HG02852 (cell line): ENCODE results near the gene BCR.

Source experiments
- ATAC-seq: cut with Tn5 transposase; IDR thresholded peaks from one replicate; pipeline ENCODE4 v1.9.1; 2021; ENCODE audit warnings: mild to moderate bottlenecking, moderate library complexity; ENCODE audit not compliant: unreplicated experiment

BCR gene

DNA sequence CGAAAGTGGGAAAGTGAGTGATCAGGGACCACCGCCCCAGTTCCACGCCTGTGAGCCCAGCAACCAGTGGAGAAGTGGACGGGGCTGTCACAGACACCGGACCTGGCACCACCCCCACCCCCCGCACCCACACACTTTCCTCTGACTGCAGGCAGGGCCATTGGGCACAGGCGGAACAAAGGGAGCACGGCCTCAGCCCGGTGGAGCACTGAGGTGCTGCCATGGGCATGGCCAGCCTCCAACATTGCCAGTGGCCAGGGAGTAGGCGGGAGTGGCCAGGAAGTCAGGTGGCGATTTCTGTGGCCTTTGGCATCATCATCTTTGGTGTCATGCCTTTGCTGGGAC is 78.5 kb downstream of the BCR start:
- ATAC-seq, result no peak

- no peak for ATAC-seq
Measured at GRCh38 chr22:23259916-23260644, 79.8 kb downstream of the BCR start.

GRCh38 chr22:23260645-23261581 is 80.6 kb downstream of the BCR start:
- no peak for ATAC-seq

GRCh38 chr22:23261900-23262450 is 81.7 kb downstream of the BCR start:
- no peak for ATAC-seq

- no peak for ATAC-seq
Measured at GRCh38 chr22:23262518-23263332, 82.4 kb downstream of the BCR start.

DNA sequence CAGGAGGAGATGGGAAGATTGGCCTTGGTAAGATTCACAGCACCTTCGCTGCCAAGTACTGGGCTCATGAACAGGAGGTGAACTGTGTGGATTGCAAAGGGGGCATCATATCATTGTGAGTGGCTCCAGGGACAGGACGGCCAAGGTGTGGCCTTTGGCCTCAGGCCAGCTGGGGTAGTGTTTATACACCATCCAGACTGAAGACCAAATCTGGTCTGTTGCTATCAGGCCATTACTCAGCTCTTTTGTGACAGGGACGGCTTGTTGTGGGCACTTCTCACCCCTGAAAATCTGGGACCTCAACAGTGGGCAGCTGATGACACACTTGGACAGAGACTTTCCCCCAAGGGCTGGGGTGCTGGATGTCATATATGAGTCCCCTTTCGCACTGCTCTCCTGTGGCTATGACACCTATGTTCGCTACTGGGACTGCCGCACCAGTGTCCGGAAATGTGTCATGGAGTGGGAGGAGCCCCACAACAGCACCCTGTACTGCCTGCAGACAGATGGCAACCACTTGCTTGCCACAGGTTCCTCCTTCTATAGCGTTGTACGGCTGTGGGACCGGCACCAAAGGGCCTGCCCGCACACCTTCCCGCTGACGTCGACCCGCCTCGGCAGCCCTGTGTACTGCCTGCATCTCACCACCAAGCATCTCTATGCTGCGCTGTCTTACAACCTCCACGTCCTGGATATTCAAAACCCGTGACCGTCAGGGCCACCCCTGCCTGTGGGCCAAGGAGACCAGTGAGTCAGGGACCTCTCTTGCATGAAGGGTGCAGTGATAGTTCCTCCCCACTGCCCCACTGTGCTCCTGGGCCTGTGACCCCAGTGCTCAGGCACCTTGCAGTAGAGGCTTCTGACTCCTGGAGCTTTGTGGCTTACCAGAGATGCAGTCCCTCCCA is 83.6 kb downstream of the BCR start:
- no peak for ATAC-seq

DNA sequence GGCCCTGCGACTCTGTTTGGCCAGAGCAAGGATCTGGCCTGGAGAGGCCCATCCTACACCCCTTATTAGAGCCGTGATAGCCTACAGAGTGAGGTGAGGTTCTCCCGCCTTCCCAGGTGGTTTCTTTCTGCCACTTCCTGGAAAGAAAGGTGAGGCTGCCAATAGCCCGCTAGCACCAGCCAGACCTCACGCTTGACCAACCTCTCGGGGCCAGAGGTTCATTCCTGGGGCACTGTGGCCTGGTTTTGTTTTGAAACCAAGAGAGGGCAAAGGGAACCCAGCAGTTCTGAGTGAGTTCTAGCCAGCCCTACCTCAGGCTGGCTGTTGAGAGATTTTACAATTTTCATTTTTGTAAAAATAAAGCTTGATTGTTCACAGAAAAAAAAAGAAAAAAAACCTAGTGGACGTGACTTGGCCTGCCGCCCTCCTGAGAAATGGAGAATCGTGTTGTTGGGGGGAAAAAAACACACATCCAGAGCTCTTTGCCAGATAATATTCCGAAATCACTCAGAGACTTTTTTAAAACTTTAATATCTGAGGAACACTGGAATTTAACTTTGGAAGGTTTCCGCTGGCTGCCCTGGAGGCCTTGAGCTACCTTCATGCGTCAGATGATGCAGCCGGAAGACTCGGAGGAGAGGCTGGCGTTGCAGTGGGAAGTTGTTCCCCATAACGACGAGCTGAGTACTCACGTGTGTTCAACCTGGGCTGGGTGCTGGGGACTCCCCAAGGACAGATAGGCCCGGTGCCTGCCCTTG is 84.5 kb downstream of the BCR start:
- ATAC-seq, result no peak

DNA sequence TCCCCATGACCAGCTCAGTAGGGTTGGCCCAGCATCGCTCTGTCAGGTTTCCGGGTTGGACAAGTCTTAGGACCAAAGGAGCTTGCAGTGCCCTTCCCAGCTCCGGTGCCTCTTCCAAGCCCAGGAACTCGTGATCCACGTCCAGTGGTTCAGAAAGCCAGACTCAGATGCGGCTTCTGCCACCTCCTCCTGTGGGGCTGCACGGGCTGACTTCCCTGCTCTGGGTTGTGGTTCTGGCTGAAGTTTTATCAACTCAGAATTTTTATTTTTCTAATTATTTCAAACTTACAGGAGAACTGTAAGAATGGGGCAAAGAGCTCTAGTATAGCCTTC is 85.0 kb downstream of the BCR start:
- ATAC-seq, result no peak

DNA sequence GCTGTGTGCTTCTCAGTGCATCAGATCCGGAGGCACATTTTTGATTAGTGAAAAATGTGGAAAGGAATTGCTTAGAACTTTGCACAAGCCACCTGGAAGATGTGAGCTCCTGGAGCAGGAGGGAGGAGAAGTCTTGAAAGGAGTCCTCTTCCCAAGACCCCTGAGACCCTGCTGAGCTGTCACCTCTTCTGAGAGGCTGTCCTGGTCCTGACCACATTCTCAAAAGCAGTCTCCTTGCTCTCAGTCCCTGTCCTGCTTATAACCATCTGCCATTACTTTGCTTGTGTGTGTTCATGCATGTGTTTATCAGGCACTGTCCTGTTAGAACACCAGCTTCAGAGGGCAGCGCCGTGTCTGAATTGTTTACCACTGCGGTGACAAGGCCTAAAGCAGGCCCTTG is 86.5 kb downstream of the BCR start:
- no peak for ATAC-seq

DNA sequence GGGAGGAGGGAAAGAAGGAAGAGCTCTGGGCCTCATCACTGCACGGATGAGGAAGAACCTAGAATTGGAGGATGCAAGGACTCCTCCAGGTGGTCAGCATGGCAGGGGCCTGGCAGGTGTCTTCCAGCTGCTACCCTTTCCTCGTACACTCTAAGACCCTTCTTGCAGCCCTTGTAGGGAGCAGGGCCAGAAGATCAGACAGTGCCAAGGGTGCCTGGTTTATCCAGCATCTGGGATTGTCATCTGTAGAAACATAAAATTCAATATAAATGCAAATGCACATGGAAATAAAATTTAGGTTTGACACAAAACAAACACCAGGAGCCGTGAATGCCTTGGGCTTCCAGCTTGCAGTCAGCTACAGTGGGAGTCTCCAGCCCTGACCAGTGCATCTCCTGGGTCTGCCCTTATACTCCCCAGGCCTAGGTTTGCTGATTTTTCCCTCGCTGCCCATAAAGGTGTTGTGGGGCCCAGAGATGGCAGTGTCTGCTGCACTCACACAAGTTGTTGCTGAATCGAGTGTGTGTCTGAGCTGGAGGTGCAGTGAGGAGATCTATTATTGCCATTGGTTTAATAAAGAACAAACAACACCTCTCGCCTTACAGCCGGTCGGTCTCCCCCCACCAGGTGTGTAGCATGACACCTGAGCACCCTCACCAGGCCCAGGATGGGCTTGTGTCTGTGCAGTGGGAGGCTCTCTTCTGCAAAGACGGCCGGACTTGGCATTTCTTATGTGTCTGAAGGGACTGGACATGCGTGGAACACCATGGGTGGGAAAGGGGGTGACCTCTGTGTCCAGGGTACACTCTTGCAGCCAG is 87.1 kb downstream of the BCR start:
- ATAC-seq, result no peak

- ATAC-seq, result no peak
Measured at GRCh38 chr22:23268139-23268712, 87.9 kb downstream of the BCR start.

DNA sequence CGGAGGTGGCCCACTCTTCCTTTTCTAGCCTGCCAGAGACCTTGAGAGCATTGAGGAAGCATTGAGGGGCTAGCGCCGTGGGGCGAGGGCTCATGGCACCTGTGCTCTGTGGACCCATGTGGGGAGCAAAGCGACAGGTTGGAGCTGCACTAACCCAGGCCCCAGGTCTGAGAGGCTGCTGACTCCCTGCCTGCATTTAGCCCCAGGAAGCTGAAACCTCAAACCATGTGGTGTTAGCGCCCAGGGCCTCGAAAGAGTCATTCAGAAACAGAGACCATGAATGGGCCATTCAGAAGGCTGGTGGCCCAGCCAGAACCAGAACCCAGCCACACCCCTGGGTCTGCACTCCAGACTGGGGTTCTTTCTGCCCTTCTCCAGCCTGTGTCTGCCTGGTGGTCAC is 88.6 kb downstream of the BCR start:
- no peak for ATAC-seq

DNA sequence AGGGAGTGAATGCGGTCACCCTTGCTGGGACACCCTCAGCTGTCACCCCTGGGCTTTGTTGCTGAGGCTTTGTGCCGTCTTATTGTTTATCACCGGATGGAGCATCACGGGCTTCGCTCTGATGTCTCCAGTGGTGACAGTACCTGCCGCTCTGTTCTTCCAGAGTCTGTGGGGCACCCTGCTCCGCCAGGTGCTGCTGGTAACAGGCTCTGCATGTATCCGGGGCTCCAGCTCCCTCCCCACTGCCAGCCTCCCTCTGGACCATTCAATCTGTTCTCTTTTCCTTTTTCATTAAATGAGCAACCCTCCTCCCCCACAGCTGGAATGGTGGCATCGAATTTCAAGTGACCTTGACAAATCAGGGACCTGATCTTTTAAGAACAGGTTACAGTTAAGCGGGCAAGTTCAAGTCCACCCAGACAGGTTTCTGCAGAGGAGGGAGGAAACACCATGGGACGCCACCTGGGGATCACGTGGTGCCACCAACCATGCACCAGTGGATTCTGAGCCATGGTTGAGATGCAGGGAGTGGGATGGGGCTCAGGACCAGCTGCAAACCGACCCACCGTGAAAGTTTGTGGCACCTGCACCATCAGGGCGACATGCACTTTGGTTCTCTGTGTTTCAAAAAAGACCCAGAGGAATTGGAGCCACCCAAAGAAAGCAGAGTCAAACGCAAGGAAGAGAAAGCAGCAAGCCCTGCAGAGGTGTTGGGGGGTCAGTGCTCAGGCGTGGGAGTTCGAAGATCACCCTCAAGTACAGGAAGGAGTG is 89.3 kb downstream of the BCR start:
- ATAC-seq, result no peak

- ATAC-seq, result no peak
Measured at GRCh38 chr22:23270212-23270733, 90.0 kb downstream of the BCR start.

- no peak for ATAC-seq
Measured at GRCh38 chr22:23270798-23271596, 90.7 kb downstream of the BCR start.

DNA sequence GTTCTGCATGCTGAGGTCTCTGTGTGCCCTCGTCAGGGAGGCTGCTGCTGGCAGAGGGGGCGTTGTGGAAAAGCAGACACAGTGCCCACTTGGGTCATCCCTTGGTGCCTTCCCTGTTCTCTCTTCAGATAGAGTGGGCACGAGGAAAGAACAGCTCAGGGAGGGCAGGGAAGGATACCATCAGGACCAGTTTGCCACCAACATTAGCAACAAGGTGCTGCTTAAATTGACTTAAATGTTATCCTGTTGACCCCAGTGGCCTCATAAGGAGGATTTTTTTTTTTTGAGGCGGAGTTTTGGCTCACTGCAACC is 91.2 kb downstream of the BCR start:
- ATAC-seq, result no peak

GRCh38 chr22:23272371-23272770 is 92.1 kb downstream of the BCR start:
- ATAC-seq, result no peak
